Coronary artery (tissue), 2 donors: Measurements from ENCODE around the gene CCL2.
A peak's percentile ranks its signal among the peaks of the same experiment; 100 is the strongest.
"Not testable (repeated sequence)": the region's sequence is repeated elsewhere in the genome, so short reads cannot be mapped to it uniquely, and the experiment has no call there.

Experiments
- DNase-seq: peaks from one replicate; pipeline ENCODE4 v3.0.0-alpha.2; 2017; ENCODE audit warnings: low spot score
- H3K27ac ChIP-seq, 2 donors: fragments of 200-600 bp; sonication (generic); one replicate each; pipeline ENCODE4 v1.5.1; 2016 to 2019
- H3K4me3 ChIP-seq: fragments of 200-600 bp; sonication (generic); 2 replicates; pipeline ENCODE4 v1.5.1; 2016; ENCODE audit warnings: mild to moderate bottlenecking, moderate library complexity
- TF ChIP-seq, protein P1 (sequence below): fragments of 200-600 bp; sonication (generic); IDR thresholded peaks from one replicate; pipeline ENCODE4 v1.5.1; 2019; ENCODE audit warnings: antibody characterized with exemption

Gene CCL2

GRCh38 chr17:34220752-34221395 lies 34.2 kb upstream of the CCL2 start:
- H3K4me3 ChIP-seq: no peak overlapping the region
- peak overlapping the region in 1 of 2 donors; percentile 24 for H3K27ac ChIP-seq
- DNase-seq: no peak
- TF ChIP-seq, protein P1, sequence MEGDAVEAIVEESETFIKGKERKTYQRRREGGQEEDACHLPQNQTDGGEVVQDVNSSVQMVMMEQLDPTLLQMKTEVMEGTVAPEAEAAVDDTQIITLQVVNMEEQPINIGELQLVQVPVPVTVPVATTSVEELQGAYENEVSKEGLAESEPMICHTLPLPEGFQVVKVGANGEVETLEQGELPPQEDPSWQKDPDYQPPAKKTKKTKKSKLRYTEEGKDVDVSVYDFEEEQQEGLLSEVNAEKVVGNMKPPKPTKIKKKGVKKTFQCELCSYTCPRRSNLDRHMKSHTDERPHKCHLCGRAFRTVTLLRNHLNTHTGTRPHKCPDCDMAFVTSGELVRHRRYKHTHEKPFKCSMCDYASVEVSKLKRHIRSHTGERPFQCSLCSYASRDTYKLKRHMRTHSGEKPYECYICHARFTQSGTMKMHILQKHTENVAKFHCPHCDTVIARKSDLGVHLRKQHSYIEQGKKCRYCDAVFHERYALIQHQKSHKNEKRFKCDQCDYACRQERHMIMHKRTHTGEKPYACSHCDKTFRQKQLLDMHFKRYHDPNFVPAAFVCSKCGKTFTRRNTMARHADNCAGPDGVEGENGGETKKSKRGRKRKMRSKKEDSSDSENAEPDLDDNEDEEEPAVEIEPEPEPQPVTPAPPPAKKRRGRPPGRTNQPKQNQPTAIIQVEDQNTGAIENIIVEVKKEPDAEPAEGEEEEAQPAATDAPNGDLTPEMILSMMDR: no peak

GRCh38 chr17:34221411-34221810 lies 33.7 kb upstream of the CCL2 start:
- TF ChIP-seq, protein P1: no peak
- no peak for DNase-seq
- Histone ChIP-seq H3K27ac (no peak overlapping the region), H3K4me3 (no peak overlapping the region)

DNA sequence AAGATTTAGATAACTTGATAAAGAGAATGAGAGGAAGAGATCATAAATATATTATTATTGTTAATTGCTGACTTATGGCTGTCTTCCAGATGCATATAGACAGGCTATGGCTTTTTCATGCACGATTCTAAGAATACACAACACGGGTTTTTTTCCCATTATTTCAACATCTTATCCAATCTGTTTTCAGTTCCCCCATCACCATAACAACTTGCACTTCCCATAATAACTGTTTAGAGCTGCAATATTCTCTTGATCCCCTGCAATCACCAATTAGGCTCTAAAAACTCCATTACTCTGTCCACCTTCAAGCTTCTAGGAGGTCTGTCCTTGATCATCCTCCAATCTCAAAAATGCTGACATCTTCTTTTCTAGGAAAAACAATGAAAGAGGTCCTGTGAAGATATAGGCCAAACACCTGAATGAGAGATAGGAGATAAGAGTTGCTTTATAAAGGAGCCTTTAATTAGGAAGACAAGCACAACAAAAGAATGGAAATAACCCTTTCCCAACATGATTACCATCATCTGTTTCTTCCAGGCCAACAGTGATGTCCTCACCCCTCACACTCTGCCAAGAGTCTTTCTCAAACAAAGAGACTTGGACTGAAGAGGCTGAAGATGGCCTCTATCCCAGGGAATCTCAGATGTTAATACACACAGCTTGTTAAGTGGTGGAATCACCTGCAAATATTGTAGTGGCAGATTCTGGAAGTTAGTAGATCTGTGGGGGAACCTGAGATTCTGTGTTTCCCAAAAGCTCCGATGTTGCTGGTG lies 32.2 kb upstream of the CCL2 start:
- no peak overlapping the region for H3K4me3 ChIP-seq
- no peak for DNase-seq
- H3K27ac ChIP-seq: no peak overlapping the region
- TF ChIP-seq, protein P1: no peak

- TF ChIP-seq, protein P1: no peak
- no peak for DNase-seq
- Histone ChIP-seq H3K4me3 (no peak overlapping the region), H3K27ac (no peak overlapping the region)
These were observed 30.0 kb upstream of the CCL2 start for GRCh38 chr17:34225046-34225445.

DNA sequence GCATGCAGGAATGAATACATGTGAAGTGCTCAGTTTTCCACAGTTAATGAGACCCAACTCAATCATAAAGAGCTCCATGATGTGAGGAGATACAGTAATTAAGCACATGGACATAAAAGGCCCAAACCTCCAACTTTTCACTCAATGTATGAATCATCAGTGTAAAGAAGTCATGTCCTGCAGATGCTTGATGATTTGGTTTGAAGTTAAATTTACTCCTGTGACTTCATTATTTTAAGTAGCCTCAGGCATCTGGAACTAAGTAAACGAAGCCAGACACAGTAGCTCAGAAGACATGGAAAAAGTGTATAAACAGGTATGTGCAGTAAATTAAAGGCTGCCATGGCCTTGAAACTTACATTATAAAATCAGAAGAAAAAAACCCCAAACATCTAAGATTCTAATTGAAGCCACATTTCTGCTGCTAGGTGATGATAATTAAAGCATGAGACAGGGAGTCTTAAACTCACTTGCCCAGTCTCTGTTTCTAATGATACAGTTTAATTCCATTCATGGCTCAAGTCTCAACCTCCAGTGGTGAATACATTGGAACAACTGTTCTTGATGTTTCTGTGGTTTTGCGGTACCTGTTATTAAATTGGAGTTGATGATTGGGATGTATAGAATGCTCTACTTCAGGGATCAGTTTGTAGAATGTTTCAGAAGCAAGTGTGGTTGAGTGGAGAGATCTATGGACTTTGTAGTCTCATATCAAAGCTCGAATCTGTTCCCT lies 28.9 kb upstream of the CCL2 start:
- Histone ChIP-seq H3K4me3 (no peak overlapping the region), H3K27ac (no peak overlapping the region)
- TF ChIP-seq, protein P1: no peak
- DNase-seq: no peak

GRCh38 chr17:34226744-34227034 lies 28.4 kb upstream of the CCL2 start:
- Histone ChIP-seq H3K4me3 (no peak overlapping the region), H3K27ac (no peak overlapping the region)
- TF ChIP-seq, protein P1: no peak
- DNase-seq: no peak

GRCh38 chr17:34227293-34227692 lies 27.8 kb upstream of the CCL2 start:
- not testable (repeated sequence) for H3K27ac ChIP-seq, H3K4me3 ChIP-seq, DNase-seq
